BE2C (cell line): ENCODE results near the gene EFCAB6.

Experiments
- DNase-seq: peaks from one replicate; pipeline ENCODE4 v3.0.0-alpha.2; 2020
- H3K27me3 ChIP-seq: fragments of 250-450 bp; sonication (Bioruptor Pico); 2 replicates; pipeline ENCODE4 v1.5.1; 2020; ENCODE audit warnings: mild to moderate bottlenecking
- H3K36me3 ChIP-seq: fragments of 250-450 bp; sonication (Bioruptor Pico); 2 replicates; pipeline ENCODE4 v1.5.1; 2020; ENCODE audit warnings: mild to moderate bottlenecking
- H3K4me1 ChIP-seq: fragments of 250-450 bp; sonication (Bioruptor Pico); 2 replicates; pipeline ENCODE4 v1.5.1; 2020
- H3K4me3 ChIP-seq: 2 replicates; pipeline ENCODE4 v1.5.1; 2011; ENCODE audit warnings: low read depth, low read length
- H3K9me3 ChIP-seq: fragments of 250-450 bp; sonication (Bioruptor Pico); 2 replicates; pipeline ENCODE4 v1.5.1; 2020
- TF ChIP-seq, protein P1 (sequence below): IDR thresholded peaks from 2 replicates; pipeline ENCODE4 v1.5.1; 2012; ENCODE audit warnings: mild to moderate bottlenecking, low read depth, low read length

The EFCAB6 gene

DNA sequence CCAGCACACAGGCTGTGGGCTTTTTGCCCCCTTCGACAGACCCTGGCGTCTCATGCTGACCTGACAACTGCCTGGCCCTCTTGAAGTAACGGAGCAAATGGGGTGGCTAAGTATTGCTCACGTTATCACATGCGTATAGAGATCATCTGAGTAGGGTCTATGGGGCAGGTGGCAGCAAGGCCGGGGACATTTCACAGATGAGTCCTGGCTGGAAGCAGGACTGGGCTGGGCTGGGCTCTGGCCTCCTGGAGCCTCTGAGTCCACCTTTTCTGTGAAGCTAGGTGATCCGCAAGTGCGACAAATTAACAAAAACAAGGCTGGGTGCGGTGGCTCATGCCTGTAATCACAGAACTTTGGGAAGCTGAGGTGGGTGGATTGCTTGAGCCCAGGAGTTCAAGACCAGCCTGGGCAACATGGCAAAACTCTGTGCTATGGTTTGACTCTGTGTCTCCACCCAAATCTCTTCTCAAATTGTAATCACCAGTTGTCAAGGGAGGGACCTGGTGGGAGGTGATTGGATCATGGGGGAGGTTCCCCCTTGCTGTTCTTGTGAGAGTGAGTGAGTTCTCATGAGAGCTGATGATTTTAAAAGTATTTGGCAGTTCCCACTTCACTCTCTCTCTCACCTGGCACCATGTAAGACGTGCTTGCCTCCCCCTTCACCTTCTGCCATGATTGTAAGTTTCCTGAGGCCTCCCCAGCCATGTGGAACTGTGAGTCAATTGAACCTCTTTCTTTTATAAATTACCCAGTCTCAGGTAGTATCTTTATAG lies 278.3 kb downstream of the EFCAB6 start:
- no peak for DNase-seq
- TF ChIP-seq, protein P1, sequence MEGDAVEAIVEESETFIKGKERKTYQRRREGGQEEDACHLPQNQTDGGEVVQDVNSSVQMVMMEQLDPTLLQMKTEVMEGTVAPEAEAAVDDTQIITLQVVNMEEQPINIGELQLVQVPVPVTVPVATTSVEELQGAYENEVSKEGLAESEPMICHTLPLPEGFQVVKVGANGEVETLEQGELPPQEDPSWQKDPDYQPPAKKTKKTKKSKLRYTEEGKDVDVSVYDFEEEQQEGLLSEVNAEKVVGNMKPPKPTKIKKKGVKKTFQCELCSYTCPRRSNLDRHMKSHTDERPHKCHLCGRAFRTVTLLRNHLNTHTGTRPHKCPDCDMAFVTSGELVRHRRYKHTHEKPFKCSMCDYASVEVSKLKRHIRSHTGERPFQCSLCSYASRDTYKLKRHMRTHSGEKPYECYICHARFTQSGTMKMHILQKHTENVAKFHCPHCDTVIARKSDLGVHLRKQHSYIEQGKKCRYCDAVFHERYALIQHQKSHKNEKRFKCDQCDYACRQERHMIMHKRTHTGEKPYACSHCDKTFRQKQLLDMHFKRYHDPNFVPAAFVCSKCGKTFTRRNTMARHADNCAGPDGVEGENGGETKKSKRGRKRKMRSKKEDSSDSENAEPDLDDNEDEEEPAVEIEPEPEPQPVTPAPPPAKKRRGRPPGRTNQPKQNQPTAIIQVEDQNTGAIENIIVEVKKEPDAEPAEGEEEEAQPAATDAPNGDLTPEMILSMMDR, result no peak

DNA sequence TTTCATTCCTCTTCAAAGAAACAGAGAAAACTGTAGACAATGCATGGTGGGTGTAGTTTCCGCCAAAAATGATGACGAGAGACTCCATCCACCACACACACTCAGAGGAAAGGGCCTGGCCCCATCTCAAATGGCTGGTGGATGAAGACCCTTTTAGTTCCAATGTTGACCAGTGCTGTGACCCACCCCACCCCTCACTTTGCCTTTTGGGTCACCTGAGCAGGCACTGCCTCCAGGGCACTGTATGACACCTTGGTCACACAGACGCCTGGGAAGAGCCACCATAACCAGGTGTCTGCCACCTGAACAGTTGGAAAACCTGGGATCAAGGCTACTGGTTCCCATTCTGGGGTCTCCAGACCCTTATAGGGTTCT lies 279.0 kb downstream of the EFCAB6 start:
- Histone ChIP-seq H3K27me3 (no peaks in the 10 kb centered on the region), H3K9me3 (no peaks in the 10 kb centered on the region), H3K4me3 (no peak overlapping the region), H3K4me1 (no peaks in the 10 kb centered on the region), H3K36me3 (no peaks in the 10 kb centered on the region)
- DNase-seq, result no peak
- TF ChIP-seq, protein P1, result no peak

More for the DNA sequence above, 278.3 kb downstream of the EFCAB6 start:
- H3K27me3 ChIP-seq, result no peaks in the 10 kb centered on the region
- H3K36me3 ChIP-seq, result no peaks in the 10 kb centered on the region
- H3K4me1 ChIP-seq, result no peaks in the 10 kb centered on the region
- no peaks in the 10 kb centered on the region for H3K9me3 ChIP-seq
- no peak overlapping the region for H3K4me3 ChIP-seq

DNA sequence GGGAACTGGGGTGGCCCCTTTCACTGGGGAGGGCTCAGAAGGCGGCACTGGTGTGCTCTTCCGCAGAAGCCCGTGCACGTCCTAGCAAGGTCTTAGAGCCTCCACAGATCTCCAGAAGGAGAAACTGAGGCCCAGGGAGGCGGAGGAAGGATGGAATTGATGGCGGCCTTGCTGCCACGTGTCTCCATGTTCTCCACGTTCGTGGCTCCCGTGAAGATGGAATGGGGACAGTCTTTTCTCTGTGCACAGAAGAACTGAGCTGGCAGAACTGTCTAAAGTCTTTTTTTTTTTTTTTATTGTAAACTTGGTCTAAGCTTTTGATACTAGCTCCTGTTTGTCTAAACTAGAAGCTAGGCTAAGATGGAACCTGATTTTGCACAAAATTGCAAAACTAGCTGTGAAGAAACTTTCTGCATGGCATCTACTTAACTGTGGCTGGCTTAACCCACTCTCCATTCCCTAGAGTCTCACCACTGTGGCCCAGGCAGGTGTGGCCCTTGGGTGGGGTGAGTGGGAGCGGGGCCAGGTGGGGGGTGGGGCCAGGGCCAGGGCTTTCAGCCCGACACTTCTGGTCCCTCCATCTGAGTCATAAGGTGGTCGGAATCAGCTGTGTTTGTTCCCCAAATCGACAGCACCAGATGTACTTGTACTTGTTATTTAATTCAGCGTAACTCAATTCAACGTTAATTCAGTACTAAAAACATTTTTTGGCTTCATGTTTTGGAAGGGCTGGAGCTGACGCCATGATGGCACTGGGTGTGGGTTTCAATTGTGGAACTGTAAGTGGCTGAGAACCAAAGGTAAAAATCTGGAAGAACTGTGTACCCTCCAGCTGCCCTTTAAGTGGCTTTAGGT lies 279.6 kb downstream of the EFCAB6 start:
- no peak for DNase-seq
- H3K4me3 ChIP-seq, result no peak overlapping the region
- no peaks in the 10 kb centered on the region for H3K9me3 ChIP-seq
- no peaks in the 10 kb centered on the region for H3K27me3 ChIP-seq
- H3K4me1 ChIP-seq, result no peaks in the 10 kb centered on the region
- H3K36me3 ChIP-seq, result no peaks in the 10 kb centered on the region
- TF ChIP-seq, protein P1, result no peak

DNA sequence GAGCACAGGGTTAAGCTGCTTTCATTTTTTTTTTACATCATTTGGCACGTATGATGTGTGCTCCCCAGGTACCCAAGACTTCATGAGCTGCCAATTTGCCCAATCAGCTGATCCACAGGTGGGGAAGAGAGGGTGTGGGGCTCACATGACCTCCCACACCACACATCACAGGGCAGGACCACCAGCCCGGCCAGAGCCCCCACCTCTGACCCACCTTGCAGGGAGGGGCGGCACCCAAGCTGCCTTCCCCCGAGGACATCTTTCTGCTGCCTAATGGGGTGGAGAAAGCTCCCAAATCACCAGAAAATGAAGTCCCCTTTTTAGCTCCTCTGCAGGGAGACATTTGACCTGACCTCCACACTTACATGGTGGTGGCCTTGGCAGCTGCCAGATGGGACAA lies 280.5 kb downstream of the EFCAB6 start:
- Histone ChIP-seq H3K27me3 (no peaks in the 10 kb centered on the region), H3K4me3 (no peak overlapping the region), H3K4me1 (no peaks in the 10 kb centered on the region), H3K9me3 (no peaks in the 10 kb centered on the region), H3K36me3 (no peaks in the 10 kb centered on the region)
- DNase-seq, result no peak
- TF ChIP-seq, protein P1, result no peak

DNA sequence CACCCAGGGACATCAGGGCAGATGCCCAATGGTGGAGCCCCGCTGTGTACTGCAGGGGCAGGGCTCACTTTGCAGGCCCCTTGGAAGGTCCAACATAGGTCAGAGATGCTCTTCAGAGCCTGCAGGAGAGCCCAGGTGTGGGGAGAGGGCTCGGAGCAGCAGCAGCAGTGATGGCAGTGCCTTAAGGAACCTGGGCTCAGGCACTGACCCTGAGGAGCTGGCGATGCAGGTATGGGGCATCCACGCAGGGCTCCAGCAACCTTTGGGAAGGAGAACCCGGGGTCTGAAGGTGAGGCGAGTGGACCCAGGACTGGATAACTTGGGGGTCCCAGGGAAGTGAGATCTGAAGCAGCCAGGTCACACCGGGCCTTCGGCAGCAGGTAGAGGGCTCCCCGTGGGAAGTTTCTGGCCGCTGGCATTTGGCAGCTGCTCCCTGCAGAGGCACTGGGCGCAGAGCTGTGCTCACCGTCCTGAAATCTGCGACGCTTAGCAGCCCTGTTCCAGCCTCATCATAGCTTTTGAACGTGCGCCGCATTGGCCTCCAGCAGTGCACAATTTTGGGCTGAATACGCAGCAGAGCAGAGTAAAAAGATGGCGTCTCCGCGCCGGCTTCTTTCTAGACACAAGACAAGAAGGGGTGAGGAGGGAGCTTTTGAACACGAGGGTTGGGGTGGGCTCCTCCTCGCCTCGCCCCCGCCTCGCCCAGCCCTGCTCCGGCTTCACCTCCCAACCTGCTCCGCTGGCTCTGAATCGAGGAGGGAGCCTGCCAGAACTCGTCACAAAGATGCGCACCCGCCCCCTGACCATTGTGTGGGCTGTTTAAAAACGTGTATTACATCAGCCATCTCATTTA lies 281.5 kb downstream of the EFCAB6 start:
- H3K4me3 ChIP-seq, result no peak overlapping the region
- TF ChIP-seq, protein P1, result no peak
- H3K27me3 ChIP-seq, result no peaks in the 10 kb centered on the region
- H3K9me3 ChIP-seq, result no peaks in the 10 kb centered on the region
- no peak for DNase-seq
- no peaks in the 10 kb centered on the region for H3K36me3 ChIP-seq
- H3K4me1 ChIP-seq, result no peaks in the 10 kb centered on the region
